ENCODE measurements around the gene TMEM178B. TPM values are rescaled to one million over a fixed set of nuclear protein-coding genes. Genes with fewer than 3 reads are reported as not detected.

TMEM178B gene
- total and polyA plus RNA-seq, 2 experiments from 2014 or later = 0.24 to 0.30 TPM

- no peak overlapping the region for H2AFZ ChIP-seq
- no peaks in the 10 kb centered on the region for H3K36me3 ChIP-seq (replicated peaks; ENCODE audit: insufficient read depth, low read depth)
- H3K4me2 ChIP-seq = no peak overlapping the region
- H3K4me1 ChIP-seq (ENCODE audit: insufficient read depth) = no peaks in the 10 kb centered on the region
- TF ChIP-seq, protein P1, sequence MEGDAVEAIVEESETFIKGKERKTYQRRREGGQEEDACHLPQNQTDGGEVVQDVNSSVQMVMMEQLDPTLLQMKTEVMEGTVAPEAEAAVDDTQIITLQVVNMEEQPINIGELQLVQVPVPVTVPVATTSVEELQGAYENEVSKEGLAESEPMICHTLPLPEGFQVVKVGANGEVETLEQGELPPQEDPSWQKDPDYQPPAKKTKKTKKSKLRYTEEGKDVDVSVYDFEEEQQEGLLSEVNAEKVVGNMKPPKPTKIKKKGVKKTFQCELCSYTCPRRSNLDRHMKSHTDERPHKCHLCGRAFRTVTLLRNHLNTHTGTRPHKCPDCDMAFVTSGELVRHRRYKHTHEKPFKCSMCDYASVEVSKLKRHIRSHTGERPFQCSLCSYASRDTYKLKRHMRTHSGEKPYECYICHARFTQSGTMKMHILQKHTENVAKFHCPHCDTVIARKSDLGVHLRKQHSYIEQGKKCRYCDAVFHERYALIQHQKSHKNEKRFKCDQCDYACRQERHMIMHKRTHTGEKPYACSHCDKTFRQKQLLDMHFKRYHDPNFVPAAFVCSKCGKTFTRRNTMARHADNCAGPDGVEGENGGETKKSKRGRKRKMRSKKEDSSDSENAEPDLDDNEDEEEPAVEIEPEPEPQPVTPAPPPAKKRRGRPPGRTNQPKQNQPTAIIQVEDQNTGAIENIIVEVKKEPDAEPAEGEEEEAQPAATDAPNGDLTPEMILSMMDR (IDR thresholded peaks at IDR 0.05; ENCODE audit: poor library complexity) = no peak
- TF ChIP-seq EZH2 (IDR thresholded peaks at IDR 0.05; ENCODE audit: borderline replicate concordance) = no peak
- no peak for TF ChIP-seq EZH2phosphoT487 (IDR thresholded peaks at IDR 0.05; ENCODE audit: low read depth, severe bottlenecking, unreplicated experiment)
- H4K20me1 ChIP-seq (ENCODE audit: insufficient read depth, poor library complexity, severe bottlenecking) = no peaks in the 10 kb centered on the region
- no peak overlapping the region for H3K27ac ChIP-seq
- 90% methylated on average over 3 of the region's 3 CpGs for WGBS (ENCODE audit: low lambda C conversion rate, missing lambda C conversion rate)
- H3K4me3 ChIP-seq = no peak overlapping the region
- no peak for DNase-seq (ENCODE audit: low spot score)
- no peaks in the 10 kb centered on the region for H3K9me3 ChIP-seq (ENCODE audit: low read depth)
- H3K9me2 ChIP-seq (replicated peaks; ENCODE audit: insufficient read depth) = no peaks in the 10 kb centered on the region
- H3K27me3 ChIP-seq = no peaks in the 10 kb centered on the region
- no peaks in the 10 kb centered on the region for H3K79me2 ChIP-seq
These were observed 206.2 kb downstream of the TMEM178B start for GRCh38 chr7:141280100-141280499.

GRCh38 chr7:141281311-141281710, 207.4 kb downstream of the TMEM178B start:
- no peak overlapping the region for H2AFZ ChIP-seq
- no peak for DNase-seq (ENCODE audit: low spot score)

DNA sequence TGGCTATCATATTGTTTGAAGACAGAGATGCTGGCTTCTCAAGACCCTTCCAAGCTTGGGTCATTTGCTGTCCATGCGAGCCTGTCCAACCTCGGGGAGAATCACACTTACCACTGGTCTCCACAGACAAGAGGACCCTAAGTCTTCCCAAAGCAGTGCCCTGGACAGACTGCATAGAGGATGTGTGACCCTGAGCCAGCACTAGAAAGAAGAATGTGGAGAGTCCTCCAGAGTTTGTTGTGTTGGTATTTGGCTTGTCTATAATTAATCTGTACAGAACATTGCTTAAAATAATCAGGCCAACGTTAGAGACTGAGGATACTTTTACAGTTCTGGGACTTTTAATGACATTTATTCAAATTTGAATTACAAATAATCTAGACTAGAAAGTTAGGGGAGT, 212.7 kb downstream of the TMEM178B start:
- no peak overlapping the region for H3K4me3 ChIP-seq
- WGBS (ENCODE audit: low lambda C conversion rate, missing lambda C conversion rate) = 80% methylated on average over 3 of the region's 3 CpGs
- TF ChIP-seq, protein P1 (IDR thresholded peaks at IDR 0.05; ENCODE audit: poor library complexity) = no peak
- TF ChIP-seq EZH2 (IDR thresholded peaks at IDR 0.05; ENCODE audit: borderline replicate concordance) = no peak
- TF ChIP-seq EZH2phosphoT487 (IDR thresholded peaks at IDR 0.05; ENCODE audit: low read depth, severe bottlenecking, unreplicated experiment) = no peak

More at GRCh38 chr7:141281311-141281710, 207.4 kb downstream of the TMEM178B start:
- H3K9me3 ChIP-seq (ENCODE audit: low read depth) = no peaks in the 10 kb centered on the region
- H4K20me1 ChIP-seq (ENCODE audit: insufficient read depth, poor library complexity, severe bottlenecking) = no peaks in the 10 kb centered on the region
- H3K36me3 ChIP-seq (replicated peaks; ENCODE audit: insufficient read depth, low read depth) = no peaks in the 10 kb centered on the region
- TF ChIP-seq, protein P1 (IDR thresholded peaks at IDR 0.05; ENCODE audit: poor library complexity) = no peak
- no peak for TF ChIP-seq EZH2phosphoT487 (IDR thresholded peaks at IDR 0.05; ENCODE audit: low read depth, severe bottlenecking, unreplicated experiment)
- no peak for TF ChIP-seq EZH2 (IDR thresholded peaks at IDR 0.05; ENCODE audit: borderline replicate concordance)
- no peak overlapping the region for H3K4me3 ChIP-seq
- no peaks in the 10 kb centered on the region for H3K27me3 ChIP-seq
- H3K79me2 ChIP-seq = no peaks in the 10 kb centered on the region
- no peaks in the 10 kb centered on the region for H3K9me2 ChIP-seq (replicated peaks; ENCODE audit: insufficient read depth)
- H3K27ac ChIP-seq = no peak overlapping the region
- no peaks in the 10 kb centered on the region for H3K4me1 ChIP-seq (ENCODE audit: insufficient read depth)
- H3K4me2 ChIP-seq = no peak overlapping the region
- 92% methylated on average over 7 of the region's 7 CpGs for WGBS (ENCODE audit: low lambda C conversion rate, missing lambda C conversion rate)

DNA sequence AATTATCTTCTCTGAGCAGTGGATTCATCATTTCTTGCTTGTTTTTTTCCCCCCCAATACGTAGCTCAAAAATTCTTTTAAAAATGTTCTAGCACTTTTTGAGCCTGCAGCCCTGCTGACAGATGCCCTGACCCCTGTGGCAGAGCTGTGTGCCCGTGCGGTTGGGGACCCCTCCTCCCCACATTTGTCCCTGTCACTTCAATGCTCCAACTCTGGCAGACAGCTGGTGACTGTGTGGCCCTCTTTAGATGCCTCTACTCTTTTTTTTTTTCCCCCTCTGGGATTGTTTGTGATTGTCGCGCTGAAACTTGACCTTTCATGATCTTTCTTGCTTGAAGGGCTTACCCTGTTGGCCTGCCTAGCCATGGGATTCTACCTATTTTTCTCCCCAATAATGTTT, 214.1 kb downstream of the TMEM178B start:
- Histone ChIP-seq H3K9me2 (replicated peaks; ENCODE audit: insufficient read depth) (no peaks in the 10 kb centered on the region), H2AFZ (no peak overlapping the region), H3K4me1 (ENCODE audit: insufficient read depth) (no peaks in the 10 kb centered on the region), H3K79me2 (no peaks in the 10 kb centered on the region), H4K20me1 (ENCODE audit: insufficient read depth, poor library complexity, severe bottlenecking) (no peaks in the 10 kb centered on the region), H3K36me3 (replicated peaks; ENCODE audit: insufficient read depth, low read depth) (no peaks in the 10 kb centered on the region), H3K4me2 (no peak overlapping the region), H3K9me3 (ENCODE audit: low read depth) (no peaks in the 10 kb centered on the region), H3K27me3 (peaks cover 12% of the 10 kb centered on the region), H3K27ac (no peak overlapping the region), H3K4me3 (no peak overlapping the region)
- TF ChIP-seq, protein P1 (IDR thresholded peaks at IDR 0.05; ENCODE audit: poor library complexity) = no peak
- TF ChIP-seq EZH2phosphoT487 (IDR thresholded peaks at IDR 0.05; ENCODE audit: low read depth, severe bottlenecking, unreplicated experiment) (no peak), EZH2 (IDR thresholded peaks at IDR 0.05; ENCODE audit: borderline replicate concordance) (no peak)
- WGBS (ENCODE audit: low lambda C conversion rate, missing lambda C conversion rate) = 84% methylated on average over 5 of the region's 5 CpGs
- DNase-seq (ENCODE audit: low spot score) = no peak

More for the DNA sequence above, 212.7 kb downstream of the TMEM178B start:
- H3K36me3 ChIP-seq (replicated peaks; ENCODE audit: insufficient read depth, low read depth) = no peaks in the 10 kb centered on the region
- no peak for DNase-seq (ENCODE audit: low spot score)
- no peaks in the 10 kb centered on the region for H3K9me2 ChIP-seq (replicated peaks; ENCODE audit: insufficient read depth)
- no peak overlapping the region for H3K27ac ChIP-seq
- no peaks in the 10 kb centered on the region for H4K20me1 ChIP-seq (ENCODE audit: insufficient read depth, poor library complexity, severe bottlenecking)
- no peaks in the 10 kb centered on the region for H3K9me3 ChIP-seq (ENCODE audit: low read depth)
- H3K27me3 ChIP-seq = peaks cover 4% of the 10 kb centered on the region
- no peak overlapping the region for H2AFZ ChIP-seq
- H3K4me2 ChIP-seq = no peak overlapping the region
- no peaks in the 10 kb centered on the region for H3K79me2 ChIP-seq
- H3K4me1 ChIP-seq (ENCODE audit: insufficient read depth) = no peaks in the 10 kb centered on the region
